Measurements from ENCODE around the gene LY86. TPM values are rescaled to one million over a fixed set of nuclear protein-coding genes. Genes with fewer than 3 reads are reported as not detected.

The LY86 gene
- polyA plus RNA-seq, 1 donor from 2014 or later = not detected

DNA sequence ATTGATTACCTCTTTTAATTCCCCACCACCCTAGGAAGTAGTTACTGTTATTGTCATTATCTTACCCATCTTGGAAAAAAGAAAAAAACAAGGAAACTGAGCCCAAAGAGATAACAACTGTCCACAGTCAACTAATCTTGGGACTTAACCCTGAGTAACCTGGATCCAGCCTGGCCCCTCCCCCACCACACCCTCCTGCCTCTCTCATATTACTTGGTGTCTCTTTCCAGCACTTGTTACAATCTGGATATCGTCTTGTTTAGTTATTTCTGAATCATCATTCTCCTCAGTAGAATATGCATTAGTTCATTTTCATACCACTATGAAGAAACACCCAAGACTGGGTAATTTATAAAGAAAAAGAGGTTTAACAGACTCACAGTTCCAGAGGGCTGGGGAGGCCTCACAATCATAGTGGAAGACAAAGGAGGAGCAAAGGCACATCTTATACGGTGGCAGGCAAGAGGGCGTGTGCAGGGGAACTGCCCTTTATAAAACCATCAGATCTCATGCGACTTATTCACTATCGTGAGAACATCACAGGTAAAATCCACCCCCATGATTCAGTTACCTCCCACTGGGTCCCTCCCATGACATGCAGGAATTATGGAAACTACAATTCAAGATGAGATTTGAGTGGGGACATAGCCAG, 60.3 kb downstream of the LY86 start:
- no peaks in the 10 kb centered on the region for H3K9me2 ChIP-seq (ENCODE audit: insufficient read depth, low read length)
- no peak overlapping the region for H2AFZ ChIP-seq (ENCODE audit: low read depth, low read length)
- H3K9me3 ChIP-seq (ENCODE audit: low read length) = no peaks in the 10 kb centered on the region
- no peaks in the 10 kb centered on the region for H3K36me3 ChIP-seq (ENCODE audit: insufficient read depth, low read length)
- H3K27me3 ChIP-seq (ENCODE audit: insufficient read depth, low read depth, low read length) = no peaks in the 10 kb centered on the region
- TF ChIP-seq POLR2AphosphoS5 (IDR thresholded peaks at IDR 0.05) = no peak
- no peak for TF ChIP-seq REST (IDR thresholded peaks at IDR 0.05; ENCODE audit: borderline replicate concordance)
- TF ChIP-seq SMC3 (conservative IDR thresholded peaks at IDR 0.05; ENCODE audit: poor library complexity) = no peak
- no peak for TF ChIP-seq TAF1 (IDR thresholded peaks at IDR 0.05; ENCODE audit: low read depth)
- TF ChIP-seq MXI1 (conservative IDR thresholded peaks at IDR 0.05; ENCODE audit: poor library complexity, severe bottlenecking) = no peak
- H3K79me2 ChIP-seq (replicated peaks; ENCODE audit: insufficient read depth, low read length) = no peaks in the 10 kb centered on the region
- no peak overlapping the region for H3K9ac ChIP-seq (ENCODE audit: low read length)
- no peak overlapping the region for H3K4me2 ChIP-seq (ENCODE audit: low read length)
- H3K4me3 ChIP-seq (ENCODE audit: low read length) = no peak overlapping the region
- H3F3A ChIP-seq (ENCODE audit: insufficient read depth, low read length, poor library complexity, severe bottlenecking) = no peaks in the 10 kb centered on the region
- H3K27ac ChIP-seq (ENCODE audit: low read length) = no peak overlapping the region
- no peaks in the 10 kb centered on the region for H4K20me1 ChIP-seq (ENCODE audit: insufficient read depth)

DNA sequence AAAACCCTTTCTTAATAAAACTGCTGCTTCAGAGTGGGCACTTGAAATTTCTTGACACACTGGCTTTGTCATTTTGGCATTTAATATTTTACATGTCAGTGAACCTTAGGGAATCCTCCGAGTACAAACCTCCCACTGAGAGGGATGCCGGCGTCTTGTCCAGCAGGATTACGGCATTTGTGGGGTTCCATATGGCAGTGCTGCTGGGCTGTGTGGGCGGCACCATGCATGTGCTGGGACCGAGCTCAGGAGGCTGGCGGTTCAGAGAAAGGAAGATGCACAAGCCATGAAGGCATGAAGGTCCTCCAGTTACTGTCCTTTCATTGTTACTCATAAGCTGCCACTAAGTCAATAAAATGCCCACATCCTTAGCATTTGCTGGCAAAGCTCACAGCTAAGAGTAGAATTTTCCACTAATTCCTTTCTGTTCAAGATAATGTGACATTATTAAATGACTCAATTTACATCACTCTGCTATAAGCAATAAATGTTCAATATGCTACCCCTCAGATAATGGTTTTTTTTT, 61.4 kb downstream of the LY86 start:
- no peak for TF ChIP-seq EZH2 (IDR thresholded peaks at IDR 0.05; ENCODE audit: borderline replicate concordance, insufficient read depth, low read length, poor library complexity, severe bottlenecking)
- no peak for TF ChIP-seq POLR2AphosphoS5 (IDR thresholded peaks at IDR 0.05)
- TF ChIP-seq TAF1 (IDR thresholded peaks at IDR 0.05; ENCODE audit: low read depth) = no peak
- no peak for TF ChIP-seq CTCF (IDR thresholded peaks at IDR 0.05; ENCODE audit: poor library complexity, severe bottlenecking)
- TF ChIP-seq RAD21 (conservative IDR thresholded peaks at IDR 0.05) = no peak
- no peak for TF ChIP-seq SMC3 (conservative IDR thresholded peaks at IDR 0.05; ENCODE audit: poor library complexity)
- no peak overlapping the region for H3K9ac ChIP-seq (ENCODE audit: low read length)
- H3K79me2 ChIP-seq (replicated peaks; ENCODE audit: insufficient read depth, low read length) = no peaks in the 10 kb centered on the region
- H3F3A ChIP-seq (ENCODE audit: insufficient read depth, low read length, poor library complexity, severe bottlenecking) = no peaks in the 10 kb centered on the region
- H3K27me3 ChIP-seq (ENCODE audit: insufficient read depth, low read depth, low read length) = no peaks in the 10 kb centered on the region
- no peaks in the 10 kb centered on the region for H4K20me1 ChIP-seq (ENCODE audit: insufficient read depth)
- no peaks in the 10 kb centered on the region for H3K9me2 ChIP-seq (ENCODE audit: insufficient read depth, low read length)
- H3K36me3 ChIP-seq (ENCODE audit: insufficient read depth, low read length) = no peaks in the 10 kb centered on the region
- H2AFZ ChIP-seq (ENCODE audit: low read depth, low read length) = no peak overlapping the region
- no peak overlapping the region for H3K27ac ChIP-seq (ENCODE audit: low read length)
- H3K9me3 ChIP-seq (ENCODE audit: low read length) = no peaks in the 10 kb centered on the region
- no peak overlapping the region for H3K4me2 ChIP-seq (ENCODE audit: low read length)
- H3K4me3 ChIP-seq (ENCODE audit: low read length) = no peak overlapping the region

Measured in neural cell (in vitro differentiated cells).